ENCODE results near the gene EBF3.

EBF3 gene

GRCh38 chr10:129887381-129887905, 76.6 kb downstream of the EBF3 start:
- Histone ChIP-seq H3K4me3 (ENCODE audit: low read length) (no peak overlapping the region), H3K4me1 (ENCODE audit: low read length) (no peaks in the 10 kb centered on the region), H3K4me2 (ENCODE audit: low read length) (no peak overlapping the region), H3K27ac (ENCODE audit: low read length) (no peak overlapping the region), H2AFZ (ENCODE audit: low read depth, low read length) (no peak overlapping the region), H4K20me1 (ENCODE audit: insufficient read depth, low read length) (no peaks in the 10 kb centered on the region), H3K9ac (ENCODE audit: low read length) (no peak overlapping the region), H3K79me2 (ENCODE audit: low read length) (no peaks in the 10 kb centered on the region), H3K36me3 (replicated peaks; ENCODE audit: low read depth, low read length) (no peaks in the 10 kb centered on the region), H3K27me3 (ENCODE audit: low read depth, low read length) (no peaks in the 10 kb centered on the region), H3K9me3 (ENCODE audit: insufficient read depth, low read length) (no peaks in the 10 kb centered on the region)
- TF ChIP-seq EZH2phosphoT487 (IDR thresholded peaks at IDR 0.05; ENCODE audit: low read depth) = no peak
- TF ChIP-seq, protein P1, sequence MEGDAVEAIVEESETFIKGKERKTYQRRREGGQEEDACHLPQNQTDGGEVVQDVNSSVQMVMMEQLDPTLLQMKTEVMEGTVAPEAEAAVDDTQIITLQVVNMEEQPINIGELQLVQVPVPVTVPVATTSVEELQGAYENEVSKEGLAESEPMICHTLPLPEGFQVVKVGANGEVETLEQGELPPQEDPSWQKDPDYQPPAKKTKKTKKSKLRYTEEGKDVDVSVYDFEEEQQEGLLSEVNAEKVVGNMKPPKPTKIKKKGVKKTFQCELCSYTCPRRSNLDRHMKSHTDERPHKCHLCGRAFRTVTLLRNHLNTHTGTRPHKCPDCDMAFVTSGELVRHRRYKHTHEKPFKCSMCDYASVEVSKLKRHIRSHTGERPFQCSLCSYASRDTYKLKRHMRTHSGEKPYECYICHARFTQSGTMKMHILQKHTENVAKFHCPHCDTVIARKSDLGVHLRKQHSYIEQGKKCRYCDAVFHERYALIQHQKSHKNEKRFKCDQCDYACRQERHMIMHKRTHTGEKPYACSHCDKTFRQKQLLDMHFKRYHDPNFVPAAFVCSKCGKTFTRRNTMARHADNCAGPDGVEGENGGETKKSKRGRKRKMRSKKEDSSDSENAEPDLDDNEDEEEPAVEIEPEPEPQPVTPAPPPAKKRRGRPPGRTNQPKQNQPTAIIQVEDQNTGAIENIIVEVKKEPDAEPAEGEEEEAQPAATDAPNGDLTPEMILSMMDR (IDR thresholded peaks at IDR 0.05; ENCODE audit: low read depth, low read length) = no peak

GRCh38 chr10:129886263-129886662, 77.8 kb downstream of the EBF3 start:
- no peaks in the 10 kb centered on the region for H3K36me3 ChIP-seq (replicated peaks; ENCODE audit: low read depth, low read length)
- no peaks in the 10 kb centered on the region for H3K79me2 ChIP-seq (ENCODE audit: low read length)
- no peak overlapping the region for H3K9ac ChIP-seq (ENCODE audit: low read length)
- H4K20me1 ChIP-seq (ENCODE audit: insufficient read depth, low read length) = no peaks in the 10 kb centered on the region
- H3K9me3 ChIP-seq (ENCODE audit: insufficient read depth, low read length) = no peaks in the 10 kb centered on the region
- no peak for TF ChIP-seq EZH2phosphoT487 (IDR thresholded peaks at IDR 0.05; ENCODE audit: low read depth)
- TF ChIP-seq, protein P1 (IDR thresholded peaks at IDR 0.05; ENCODE audit: low read depth, low read length) = no peak
- H3K27ac ChIP-seq (ENCODE audit: low read length) = no peak overlapping the region
- no peak overlapping the region for H3K4me2 ChIP-seq (ENCODE audit: low read length)
- no peaks in the 10 kb centered on the region for H3K27me3 ChIP-seq (ENCODE audit: low read depth, low read length)
- H3K4me1 ChIP-seq (ENCODE audit: low read length) = no peaks in the 10 kb centered on the region
- H2AFZ ChIP-seq (ENCODE audit: low read depth, low read length) = no peak overlapping the region
- no peak overlapping the region for H3K4me3 ChIP-seq (ENCODE audit: low read length)

DNA sequence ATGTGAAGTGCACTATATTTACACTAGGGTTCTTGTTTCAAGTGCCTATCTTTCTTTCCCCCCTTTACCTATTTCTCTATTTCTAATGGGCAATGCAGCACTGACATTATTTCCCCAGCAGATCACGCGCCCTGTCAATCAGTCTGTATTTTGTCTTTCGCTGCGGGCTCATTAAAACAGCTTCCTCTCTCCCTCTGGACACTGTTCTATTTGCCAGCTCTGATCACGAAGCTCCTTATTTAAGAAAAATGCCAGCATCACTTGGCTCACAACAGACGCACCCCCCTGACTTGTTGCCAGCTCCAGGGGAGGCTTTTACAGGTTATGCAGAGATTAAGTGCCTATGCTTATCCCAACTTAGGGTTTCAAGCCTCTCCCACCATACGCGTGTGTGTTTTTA, 78.5 kb downstream of the EBF3 start:
- Histone ChIP-seq H3K27ac (ENCODE audit: low read length) (no peak overlapping the region), H3K4me1 (ENCODE audit: low read length) (no peaks in the 10 kb centered on the region), H4K20me1 (ENCODE audit: insufficient read depth, low read length) (no peaks in the 10 kb centered on the region), H3K4me2 (ENCODE audit: low read length) (no peak overlapping the region), H3K79me2 (ENCODE audit: low read length) (no peaks in the 10 kb centered on the region), H2AFZ (ENCODE audit: low read depth, low read length) (no peak overlapping the region), H3K9me3 (ENCODE audit: insufficient read depth, low read length) (no peaks in the 10 kb centered on the region), H3K27me3 (ENCODE audit: low read depth, low read length) (no peaks in the 10 kb centered on the region), H3K4me3 (ENCODE audit: low read length) (no peak overlapping the region), H3K36me3 (replicated peaks; ENCODE audit: low read depth, low read length) (no peaks in the 10 kb centered on the region), H3K9ac (ENCODE audit: low read length) (no peak overlapping the region)
- TF ChIP-seq, protein P1 (IDR thresholded peaks at IDR 0.05; ENCODE audit: low read depth, low read length) = no peak
- TF ChIP-seq EZH2phosphoT487 (IDR thresholded peaks at IDR 0.05; ENCODE audit: low read depth) = no peak

DNA sequence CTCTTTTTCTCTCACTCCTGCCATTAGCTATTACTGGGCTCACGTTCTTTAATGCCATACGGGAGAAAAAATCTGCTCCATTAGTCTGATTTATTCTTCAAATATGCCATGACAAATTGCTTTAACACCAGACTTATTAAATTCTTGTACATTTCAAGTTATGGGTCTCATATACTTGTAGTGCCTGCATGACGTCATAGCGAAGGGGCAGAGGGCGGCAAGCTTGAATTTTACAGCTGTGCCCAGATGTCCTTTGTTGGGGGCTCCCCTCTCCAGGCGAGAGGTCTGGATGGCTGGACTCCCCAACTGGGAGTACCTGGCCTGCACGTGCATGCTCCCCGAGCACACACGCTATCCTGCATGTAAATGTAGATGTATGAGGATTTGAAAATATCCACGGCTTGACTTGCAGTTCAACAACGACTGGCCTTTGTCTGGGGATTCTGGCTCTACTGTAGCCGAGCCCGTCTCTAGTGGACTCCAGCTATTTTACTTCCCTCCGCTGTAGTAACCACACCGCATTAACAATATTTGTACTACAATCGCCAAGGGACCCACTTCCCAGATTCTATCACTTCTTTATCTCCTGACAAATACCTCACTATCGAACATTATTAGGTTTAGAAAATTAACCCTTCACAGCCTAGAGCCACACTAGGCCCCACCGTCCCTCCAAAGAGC, 79.5 kb downstream of the EBF3 start:
- H3K36me3 ChIP-seq (replicated peaks; ENCODE audit: low read depth, low read length) = no peaks in the 10 kb centered on the region
- H3K79me2 ChIP-seq (ENCODE audit: low read length) = no peaks in the 10 kb centered on the region
- no peak overlapping the region for H3K4me2 ChIP-seq (ENCODE audit: low read length)
- TF ChIP-seq EZH2phosphoT487 (IDR thresholded peaks at IDR 0.05; ENCODE audit: low read depth) = no peak
- TF ChIP-seq, protein P1 (IDR thresholded peaks at IDR 0.05; ENCODE audit: low read depth, low read length) = no peak
- no peaks in the 10 kb centered on the region for H3K4me1 ChIP-seq (ENCODE audit: low read length)
- H3K4me3 ChIP-seq (ENCODE audit: low read length) = no peak overlapping the region
- H2AFZ ChIP-seq (ENCODE audit: low read depth, low read length) = no peak overlapping the region
- H3K9ac ChIP-seq (ENCODE audit: low read length) = no peak overlapping the region
- no peak overlapping the region for H3K27ac ChIP-seq (ENCODE audit: low read length)
- H3K9me3 ChIP-seq (ENCODE audit: insufficient read depth, low read length) = no peaks in the 10 kb centered on the region
- no peaks in the 10 kb centered on the region for H4K20me1 ChIP-seq (ENCODE audit: insufficient read depth, low read length)
- no peaks in the 10 kb centered on the region for H3K27me3 ChIP-seq (ENCODE audit: low read depth, low read length)
